Body of pancreas (tissue), 4 donors: ENCODE data around the gene CTDSPL. TPM values are rescaled to one million over a fixed set of nuclear protein-coding genes. Genes with fewer than 3 reads are reported as not detected.

Experiments
- ATAC-seq: fragments of 150-250 bp; one replicate; pipeline ENCODE4 v1.9.1; 2016
- DNase-seq, 4 donors: peaks; one replicate each; pipeline ENCODE4 v3.0.0-alpha.2; 2019
- H3K27ac ChIP-seq, 4 donors: fragments of 200-600 bp; sonication (generic); 1 replicate in 3 of 4; 2 replicates in 1 of 4; pipeline versions ENCODE4 v1.5.1 to v1.6.1; 2016 to 2019; ENCODE audit warnings: mild to moderate bottlenecking in 1 of 4, mixed read lengths in 1 of 4, moderate library complexity in 1 of 4
- H3K27me3 ChIP-seq, 2 donors: fragments of 200-600 bp; sonication (generic); one replicate each; pipeline ENCODE4 v1.6.0; 2016; ENCODE audit warnings: mild to moderate bottlenecking in 1 of 2
- H3K36me3 ChIP-seq, 2 donors: fragments of 200-600 bp; sonication (generic); replicated peaks in 1 of 2; 2 replicates each; pipeline ENCODE4 v1.5.1; 2016; ENCODE audit warnings: low read depth in 2 of 2; ENCODE audit not compliant: insufficient read depth in 1 of 2
- H3K4me1 ChIP-seq: fragments of 200-600 bp; sonication (generic); one replicate; pipeline ENCODE4 v1.6.0; 2016
- H3K4me3 ChIP-seq, 2 donors: fragments of 200-600 bp; sonication (generic); 1 replicate in 1 of 2; 2 replicates in 1 of 2; pipeline ENCODE4 v1.5.1; 2016 to 2019
- H3K9me3 ChIP-seq, 3 donors: fragments of 200-600 bp; sonication (generic); 1 replicate in 2 of 3; 2 replicates in 1 of 3; pipeline ENCODE4 v1.5.1; 2016
- CTCF ChIP-seq, 7 experiments: fragments of 450-650 bp in 4 of 7; fragments of 200-600 bp in 3 of 7; sonication (generic) in 3 of 7; IDR thresholded peaks; one replicate each; pipeline ENCODE4 v1.5.1; 2016 to 2019; ENCODE audit warnings: antibody characterized with exemption in 7 of 7
- POLR2A ChIP-seq, 3 donors: fragments of 450-650 bp; IDR thresholded peaks; one replicate each; pipeline ENCODE4 v1.6.1; 2016; ENCODE audit warnings: antibody characterized with exemption in 3 of 3, mild to moderate bottlenecking in 2 of 3
- WGBS, 2 donors: methylation state at CpG; one replicate each; pipeline ENCODE4 v1.1.5; 2017; 5-methylcytosine and 5-hydroxymethylcytosine counted together
- intact Hi-C: fragments of 100-400 bp; cut with DNase I; formaldehyde crosslinking; loops from one replicate; pipeline ENCODE4 v1.15.1; 2023
- total RNA-seq, 2 donors: library from RNA; depleted of rRNA; stranded (reverse); fragments of >200 nt; gene quantifications; one replicate each; pipeline ENCODE4 v1.1.0, GENCODE V29; 2016

CTDSPL gene
- total RNA-seq, 2 donors from 2014 or later, result 23.6 to 25.4 TPM

DNA sequence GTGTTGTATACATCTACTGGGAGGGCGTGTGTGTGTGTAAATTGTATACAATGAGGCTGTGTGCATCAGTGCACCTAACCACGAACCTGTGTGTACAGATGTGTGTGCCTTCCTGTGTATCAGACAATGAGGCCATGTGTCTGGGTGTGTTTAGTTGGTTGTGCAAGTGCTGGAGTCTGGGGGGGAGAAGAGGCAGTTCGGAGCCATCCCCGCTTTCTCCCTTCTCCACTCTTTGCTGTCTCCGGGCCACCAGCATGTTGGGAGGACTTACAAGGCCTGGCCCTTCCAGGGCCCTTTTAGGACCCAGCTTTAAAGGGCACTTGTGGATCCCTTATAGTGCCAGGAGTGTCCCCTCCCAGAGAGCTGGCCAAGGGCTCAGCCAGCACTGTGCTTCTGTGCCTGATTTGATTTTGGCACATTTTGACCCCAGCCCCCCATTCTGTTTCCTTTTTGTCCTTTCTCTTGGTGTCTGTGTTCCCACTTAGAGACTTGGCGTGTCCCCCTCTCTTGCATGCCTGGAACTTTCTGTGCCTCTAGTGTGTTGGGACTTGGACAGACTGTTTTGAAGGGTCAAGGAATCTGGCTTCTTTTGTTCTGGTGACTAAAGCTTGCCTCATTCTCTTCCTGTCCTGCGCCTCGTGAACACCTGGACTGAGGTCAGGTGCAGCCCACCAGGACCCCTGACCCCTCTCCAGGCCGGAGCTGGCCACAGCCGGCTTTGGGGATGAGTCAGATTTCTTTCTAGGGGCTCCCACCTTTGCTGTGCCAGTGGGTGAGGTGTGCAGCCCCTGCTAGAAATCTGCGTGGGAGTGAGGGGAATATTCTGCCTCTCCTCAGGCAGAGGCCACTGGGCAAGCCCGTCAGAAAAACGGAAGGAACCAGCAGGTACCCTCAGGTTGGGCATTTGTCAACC, 1.5 kb downstream of the CTDSPL start:
- Histone ChIP-seq H3K27me3 (no peaks in the 10 kb centered on the region), H3K9me3 (no peaks in the 10 kb centered on the region), H3K4me1 (peaks cover 35% of the 10 kb centered on the region), H3K36me3 (no peaks in the 10 kb centered on the region), H3K27ac (peak overlapping the region; percentile 57 to 81 (median 71)), H3K4me3 (no peak overlapping the region)
- TF ChIP-seq CTCF (IDR thresholded peaks at IDR 0.05), result no peak
- TF ChIP-seq POLR2A (IDR thresholded peaks at IDR 0.05), result no peak
- WGBS, 2 donors, result 40 to 48% methylated on average over 13 of the region's 13 CpGs
- intact Hi-C loops, result no loop called here
- no peak for ATAC-seq
- no peak for DNase-seq

DNA sequence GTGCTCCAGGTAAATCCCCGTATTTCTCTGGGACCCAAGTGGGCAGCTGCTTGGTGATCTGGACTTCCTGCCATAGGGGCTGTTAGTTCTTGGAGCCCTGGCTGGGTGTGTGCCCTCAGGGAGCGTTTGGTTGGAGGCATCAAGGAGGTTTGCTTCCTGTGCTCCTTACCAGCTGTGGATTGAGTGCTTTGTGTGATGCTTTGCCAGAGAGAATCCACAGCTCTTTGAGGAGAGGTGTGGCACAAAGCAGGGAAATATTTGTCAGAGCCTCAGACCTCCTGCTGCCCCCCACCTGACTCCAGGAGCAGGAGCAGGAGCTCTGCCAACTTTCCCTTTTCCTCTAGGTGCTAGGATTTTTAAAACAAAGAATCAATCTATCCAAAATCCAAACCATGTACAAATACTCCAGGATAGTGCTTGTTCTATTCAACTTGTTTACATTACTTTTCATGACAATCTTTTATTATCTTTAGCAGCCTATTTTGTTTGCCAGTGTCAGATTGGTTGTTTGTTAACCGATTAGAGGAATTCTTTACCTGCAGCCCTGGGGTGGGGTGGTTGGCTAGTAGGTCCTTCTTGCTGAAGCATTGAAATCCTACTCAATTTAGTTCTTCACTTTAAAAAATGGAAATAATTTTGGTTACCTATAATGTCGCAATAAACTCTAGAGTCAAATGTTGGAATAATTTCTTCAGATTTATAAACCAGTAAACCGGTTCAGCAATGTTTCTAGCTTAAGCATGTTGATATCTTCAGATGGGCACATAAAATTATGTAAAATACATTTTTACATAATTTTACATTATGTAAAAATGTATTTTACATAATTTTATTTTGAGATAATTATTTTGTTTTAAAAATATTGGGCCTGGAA, 2.5 kb downstream of the CTDSPL start:
- Histone ChIP-seq H3K27ac (peak overlapping the region; percentile 29 to 81 (median 69)), H3K4me1 (peaks cover 35% of the 10 kb centered on the region), H3K4me3 (no peak overlapping the region), H3K36me3 (no peaks in the 10 kb centered on the region), H3K9me3 (no peaks in the 10 kb centered on the region), H3K27me3 (no peaks in the 10 kb centered on the region)
- no peak for TF ChIP-seq POLR2A (IDR thresholded peaks at IDR 0.05)
- TF ChIP-seq CTCF (IDR thresholded peaks at IDR 0.05), result no peak
- 28 to 30% methylated on average over 5 of the region's 5 CpGs for WGBS, 2 donors
- ATAC-seq, result no peak
- peak in 2 of 4 donors; percentile 13 to 22 for DNase-seq
- intact Hi-C loops, result no loop called here

- no peak for DNase-seq
- ATAC-seq, result no peak
- 5 to 21% methylated on average over 1 of the region's 1 CpG for WGBS, 2 donors
Measured at GRCh38 chr3:37864904-37865303, 3.2 kb downstream of the CTDSPL start.

GRCh38 chr3:37867144-37867543, 5.5 kb downstream of the CTDSPL start:
- Histone ChIP-seq H3K4me1 (peaks cover 19% of the 10 kb centered on the region), H3K9me3 (no peaks in the 10 kb centered on the region), H3K27ac (no peak overlapping the region), H3K36me3 (no peaks in the 10 kb centered on the region), H3K4me3 (no peak overlapping the region), H3K27me3 (no peaks in the 10 kb centered on the region)
- no peak for ATAC-seq
- WGBS, 2 donors, result 88 to 94% methylated on average over 1 of the region's 1 CpG
- intact Hi-C loops, result no loop called here
- TF ChIP-seq CTCF (IDR thresholded peaks at IDR 0.05) (no peak), POLR2A (IDR thresholded peaks at IDR 0.05) (no peak)
- DNase-seq, result no peak

More at GRCh38 chr3:37864904-37865303, 3.2 kb downstream of the CTDSPL start:
- H3K27me3 ChIP-seq, result no peaks in the 10 kb centered on the region
- no peaks in the 10 kb centered on the region for H3K36me3 ChIP-seq
- H3K4me3 ChIP-seq, result no peak overlapping the region
- H3K27ac ChIP-seq, result peak overlapping the region in 1 of 4 donors; percentile 81
- peaks cover 32% of the 10 kb centered on the region for H3K4me1 ChIP-seq
- H3K9me3 ChIP-seq, result no peaks in the 10 kb centered on the region
- TF ChIP-seq POLR2A (IDR thresholded peaks at IDR 0.05) (no peak), CTCF (IDR thresholded peaks at IDR 0.05) (no peak)
- intact Hi-C loops, result no loop called here
